Trophoblast cell (in vitro differentiated cells and primary cell): ENCODE results near the gene ARHGAP4.

Experiments
- DNase-seq, 2 donors: peaks; one replicate each; pipeline ENCODE4 v3.0.0-alpha.2; 2016
- H2AFZ ChIP-seq: 2 replicates; pipeline ENCODE4 v1.6.1; 2013; ENCODE audit warnings: low read length, moderate library complexity, mild to moderate bottlenecking; ENCODE audit not compliant: insufficient read depth, poor library complexity
- H2AK5ac ChIP-seq: 2 replicates; pipeline ENCODE4 v1.6.1; 2013; ENCODE audit warnings: mild to moderate bottlenecking, low read length
- H2BK120ac ChIP-seq: 2 replicates; pipeline ENCODE4 v1.6.1; 2013; ENCODE audit warnings: low read length, mild to moderate bottlenecking, moderate library complexity; ENCODE audit not compliant: insufficient read depth, poor library complexity
- H2BK12ac ChIP-seq: 2 replicates; pipeline ENCODE4 v1.6.1; 2013; ENCODE audit warnings: mild to moderate bottlenecking, low read length, moderate library complexity
- H2BK5ac ChIP-seq: 2 replicates; pipeline ENCODE4 v1.6.1; 2013; ENCODE audit warnings: low read length, low read depth, moderate library complexity, mild to moderate bottlenecking; ENCODE audit not compliant: poor library complexity
- H3K14ac ChIP-seq: 2 replicates; pipeline ENCODE4 v1.6.1; 2013; ENCODE audit warnings: mild to moderate bottlenecking, low read length
- H3K18ac ChIP-seq: 2 replicates; pipeline ENCODE4 v1.6.1; 2013; ENCODE audit warnings: mild to moderate bottlenecking, low read length
- H3K23ac ChIP-seq: 2 replicates; pipeline ENCODE4 v1.6.1; 2013; ENCODE audit warnings: low read length
- H3K27ac ChIP-seq: 2 replicates; pipeline ENCODE4 v1.5.1; 2013; ENCODE audit warnings: low read depth, mild to moderate bottlenecking, inconsistent platforms, low read length, moderate library complexity
- H3K27me3 ChIP-seq: 2 replicates; pipeline ENCODE4 v1.6.1; 2013; ENCODE audit warnings: inconsistent platforms, mild to moderate bottlenecking, low read length, moderate library complexity; ENCODE audit not compliant: insufficient read depth
- H3K36me3 ChIP-seq, 2 experiments: 1 replicate in 1 of 2; 2 replicates in 1 of 2; pipeline ENCODE4 v1.6.1; 2013; ENCODE audit warnings: low read length in 2 of 2, mild to moderate bottlenecking in 2 of 2, moderate library complexity in 1 of 2; ENCODE audit not compliant: insufficient read depth in 2 of 2, control insufficient read depth in 1 of 2
- H3K4ac ChIP-seq: 2 replicates; pipeline ENCODE4 v1.6.1; 2013; ENCODE audit warnings: low read depth, mild to moderate bottlenecking, low read length, moderate library complexity
- H3K4me1 ChIP-seq, 2 experiments: 1 replicate in 1 of 2; 2 replicates in 1 of 2; pipeline ENCODE4 v1.6.1; 2013; ENCODE audit warnings: low read length in 2 of 2, mild to moderate bottlenecking in 2 of 2, moderate library complexity in 1 of 2; ENCODE audit not compliant: insufficient read depth in 2 of 2, control insufficient read depth in 1 of 2
- H3K4me2 ChIP-seq: 2 replicates; pipeline ENCODE4 v1.6.1; 2013; ENCODE audit warnings: inconsistent platforms, mild to moderate bottlenecking, low read length, moderate library complexity
- H3K4me3 ChIP-seq: 2 replicates; pipeline ENCODE4 v1.5.1; 2013; ENCODE audit warnings: mild to moderate bottlenecking, low read depth, low read length, inconsistent platforms
- H3K79me1 ChIP-seq: one replicate; pipeline ENCODE4 v1.6.1; 2013; ENCODE audit warnings: low read length
- H3K79me2 ChIP-seq: 2 replicates; pipeline ENCODE4 v1.6.1; 2013; ENCODE audit warnings: low read length, mild to moderate bottlenecking; ENCODE audit not compliant: control insufficient read depth, insufficient read depth, poor library complexity
- H3K9ac ChIP-seq: 2 replicates; pipeline ENCODE4 v1.6.1; 2013; ENCODE audit warnings: mild to moderate bottlenecking, low read length
- H3K9me3 ChIP-seq: 2 replicates; pipeline ENCODE4 v1.6.1; 2013; ENCODE audit warnings: low read depth, mild to moderate bottlenecking, control low read depth, inconsistent platforms, low read length; ENCODE audit not compliant: insufficient read depth
- H4K12ac ChIP-seq: 2 replicates; pipeline ENCODE4 v1.6.1; 2013; ENCODE audit warnings: low read depth, mild to moderate bottlenecking, low read length, moderate library complexity
- H4K8ac ChIP-seq: 2 replicates; pipeline ENCODE4 v1.6.1; 2013; ENCODE audit warnings: low read depth, mild to moderate bottlenecking, low read length, moderate library complexity
- H4K91ac ChIP-seq: one replicate; pipeline ENCODE4 v1.6.1; 2013; ENCODE audit warnings: low read depth, mild to moderate bottlenecking, low read length, moderate library complexity
- WGBS: extraction: QIAGEN DNeasy Blood & Tissue Kit; methylation state at CpG from one replicate; pipeline ENCODE4 v1.1.7; 2013; ENCODE audit warnings: missing lambda C conversion rate; ENCODE audit not compliant: insufficient read length, insufficient coverage; ENCODE audit errors: extremely low coverage; 5-methylcytosine and 5-hydroxymethylcytosine counted together

Gene ARHGAP4

GRCh38 chrX:153919281-153919680 is 6.8 kb downstream of the ARHGAP4 start:
- Histone ChIP-seq H2AK5ac (no peak overlapping the region), H3K14ac (no peak overlapping the region), H4K12ac (no peak overlapping the region), H4K8ac (no peak overlapping the region), H3K79me1 (no peaks in the 10 kb centered on the region), H4K91ac (no peak overlapping the region), H2BK120ac (no peak overlapping the region), H3K27me3 (no peaks in the 10 kb centered on the region), H2BK5ac (no peak overlapping the region), H3K79me2 (no peaks in the 10 kb centered on the region), H3K9ac (no peak overlapping the region), H3K4me3 (no peak overlapping the region), H3K36me3 (no peaks in the 10 kb centered on the region), H3K23ac (no peak overlapping the region), H3K4me1 (peaks cover 0 to 3% of the 10 kb centered on the region in 2 experiments), H2BK12ac (no peak overlapping the region), H3K27ac (no peak overlapping the region), H2AFZ (no peak overlapping the region), H3K9me3 (peaks cover 2% of the 10 kb centered on the region), H3K18ac (no peak overlapping the region), H3K4ac (no peak overlapping the region), H3K4me2 (no peak overlapping the region)
- no CpG with 5 or more reads among the region's 13 CpGs for WGBS
- DNase-seq: no peak

- H3K4me1 ChIP-seq: peaks cover 0 to 3% of the 10 kb centered on the region in 2 experiments
- H3K23ac ChIP-seq: no peak overlapping the region
- peaks cover 2% of the 10 kb centered on the region for H3K9me3 ChIP-seq
- H3K36me3 ChIP-seq: no peaks in the 10 kb centered on the region
- no CpG with 5 or more reads among the region's 6 CpGs for WGBS
- H3K9ac ChIP-seq: no peak overlapping the region
- no peak overlapping the region for H2AK5ac ChIP-seq
- no peak overlapping the region for H4K91ac ChIP-seq
- H3K27me3 ChIP-seq: no peaks in the 10 kb centered on the region
- H3K27ac ChIP-seq: no peak overlapping the region
- no peak overlapping the region for H3K14ac ChIP-seq
- no peak overlapping the region for H2BK5ac ChIP-seq
- no peak overlapping the region for H2BK12ac ChIP-seq
- H2AFZ ChIP-seq: no peak overlapping the region
- no peak overlapping the region for H3K4me2 ChIP-seq
- no peak overlapping the region for H4K8ac ChIP-seq
- DNase-seq: no peak
- H3K4me3 ChIP-seq: no peak overlapping the region
- no peak overlapping the region for H2BK120ac ChIP-seq
- H3K79me2 ChIP-seq: no peaks in the 10 kb centered on the region
- no peaks in the 10 kb centered on the region for H3K79me1 ChIP-seq
- H4K12ac ChIP-seq: no peak overlapping the region
- H3K4ac ChIP-seq: no peak overlapping the region
- H3K18ac ChIP-seq: no peak overlapping the region
These were observed 8.2 kb downstream of the ARHGAP4 start for GRCh38 chrX:153917869-153918268.

GRCh38 chrX:153913701-153914100 is 12.4 kb downstream of the ARHGAP4 start:
- H3K79me1 ChIP-seq: no peaks in the 10 kb centered on the region
- no peak overlapping the region for H4K12ac ChIP-seq
- H3K4me1 ChIP-seq: no peaks in the 10 kb centered on the region
- no peak overlapping the region for H2AFZ ChIP-seq
- H3K4me2 ChIP-seq: no peak overlapping the region
- no peak overlapping the region for H4K8ac ChIP-seq
- H2BK5ac ChIP-seq: no peak overlapping the region
- H2AK5ac ChIP-seq: no peak overlapping the region
- no peaks in the 10 kb centered on the region for H3K27me3 ChIP-seq
- DNase-seq: no peak
- no peak overlapping the region for H3K27ac ChIP-seq
- no peak overlapping the region for H3K4ac ChIP-seq
- no peak overlapping the region for H2BK12ac ChIP-seq
- no peak overlapping the region for H3K23ac ChIP-seq
- WGBS: no CpG with 5 or more reads among the region's 17 CpGs
- H3K9ac ChIP-seq: no peak overlapping the region
- H3K14ac ChIP-seq: no peak overlapping the region
- H3K4me3 ChIP-seq: no peak overlapping the region
- H3K79me2 ChIP-seq: no peaks in the 10 kb centered on the region
- H3K36me3 ChIP-seq: no peaks in the 10 kb centered on the region
- H2BK120ac ChIP-seq: no peak overlapping the region
- H3K18ac ChIP-seq: no peak overlapping the region
- no peaks in the 10 kb centered on the region for H3K9me3 ChIP-seq
- no peak overlapping the region for H4K91ac ChIP-seq

- no peaks in the 10 kb centered on the region for H3K36me3 ChIP-seq
- H3K27me3 ChIP-seq: no peaks in the 10 kb centered on the region
- H3K4me1 ChIP-seq: no peaks in the 10 kb centered on the region
- H3K14ac ChIP-seq: no peak overlapping the region
- DNase-seq: no peak
- no peak overlapping the region for H3K4ac ChIP-seq
- no peak overlapping the region for H2AK5ac ChIP-seq
- no peak overlapping the region for H3K9ac ChIP-seq
- no peak overlapping the region for H2AFZ ChIP-seq
- WGBS: no CpG with 5 or more reads among the region's 17 CpGs
- no peak overlapping the region for H3K18ac ChIP-seq
- no peak overlapping the region for H4K8ac ChIP-seq
- no peak overlapping the region for H2BK5ac ChIP-seq
- no peak overlapping the region for H2BK12ac ChIP-seq
- H2BK120ac ChIP-seq: no peak overlapping the region
- no peak overlapping the region for H3K4me3 ChIP-seq
- H4K91ac ChIP-seq: no peak overlapping the region
- H3K79me2 ChIP-seq: no peaks in the 10 kb centered on the region
- no peak overlapping the region for H3K4me2 ChIP-seq
- no peaks in the 10 kb centered on the region for H3K79me1 ChIP-seq
- no peak overlapping the region for H3K27ac ChIP-seq
- H4K12ac ChIP-seq: no peak overlapping the region
- no peaks in the 10 kb centered on the region for H3K9me3 ChIP-seq
- no peak overlapping the region for H3K23ac ChIP-seq
These were observed 12.9 kb downstream of the ARHGAP4 start for GRCh38 chrX:153913211-153913610.
